Keratinocyte (primary cell): ENCODE results near the gene SCRN2. TPM values are rescaled to one million over a fixed set of nuclear protein-coding genes. Genes with fewer than 3 reads are reported as not detected.

Experiments
- DNase-seq: peaks from one replicate; pipeline ENCODE4 v3.0.0-alpha.2; 2011; ENCODE audit warnings: low read depth, missing footprints, low spot score
- FAIRE-seq: peaks from 2 replicates; lab custom pipeline; 2011; peaks lifted over from hg19 to GRCh38; lab: Jason Lieb, UNC
- H2AFZ ChIP-seq: 2 replicates; pipeline ENCODE4 v1.6.0; 2012; ENCODE audit warnings: low read length, control low read depth, inconsistent platforms; ENCODE audit not compliant: control insufficient read depth
- H3K27ac ChIP-seq: 2 replicates; pipeline ENCODE4 v1.5.1; 2011; ENCODE audit warnings: low read length; ENCODE audit not compliant: control insufficient read depth, insufficient read depth
- H3K27me3 ChIP-seq: 3 replicates; pipeline ENCODE4 v1.6.0; 2011; ENCODE audit warnings: low read length; ENCODE audit not compliant: control insufficient read depth, insufficient read depth; ENCODE audit errors: extremely low read depth
- H3K36me3 ChIP-seq, 2 experiments: 2 replicates in 1 of 2; 3 replicates in 1 of 2; pipeline ENCODE4 v1.5.1; 2011; ENCODE audit warnings: low read length in 2 of 2, mild to moderate bottlenecking in 1 of 2; ENCODE audit not compliant: control insufficient read depth in 2 of 2, insufficient read depth in 2 of 2; ENCODE audit errors: extremely low read depth in 1 of 2
- H3K4me1 ChIP-seq: 3 replicates; pipeline ENCODE4 v1.5.1; 2011; ENCODE audit warnings: low read length; ENCODE audit not compliant: control insufficient read depth, insufficient read depth; ENCODE audit errors: extremely low read depth
- H3K4me2 ChIP-seq: 3 replicates; pipeline ENCODE4 v1.6.0; 2011; ENCODE audit warnings: low read depth, low read length; ENCODE audit not compliant: control insufficient read depth, insufficient read depth; ENCODE audit errors: extremely low read depth
- H3K4me3 ChIP-seq, 3 experiments: fragments of 200-600 bp in 1 of 3; sonication (generic) in 1 of 3; 2 replicates in 2 of 3; 3 replicates in 1 of 3; pipeline ENCODE4 v1.5.1; 2011 to 2016; ENCODE audit warnings: low read length in 3 of 3, mild to moderate bottlenecking in 3 of 3, control low read depth in 2 of 3, inconsistent platforms in 1 of 3, low read depth in 1 of 3, mixed read lengths in 1 of 3, mixed run types in 1 of 3, moderate library complexity in 1 of 3; ENCODE audit not compliant: control insufficient read depth in 2 of 3, insufficient read depth in 2 of 3; ENCODE audit errors: extremely low read depth in 1 of 3
- H3K79me2 ChIP-seq: 2 replicates; pipeline ENCODE4 v1.6.0; 2012; ENCODE audit warnings: low read length; ENCODE audit not compliant: control insufficient read depth, insufficient read depth
- H3K9ac ChIP-seq: 3 replicates; pipeline ENCODE4 v1.6.0; 2011; ENCODE audit warnings: low read length; ENCODE audit not compliant: control insufficient read depth, insufficient read depth; ENCODE audit errors: extremely low read depth
- H3K9me1 ChIP-seq: 3 replicates; pipeline ENCODE4 v1.6.0; 2011; ENCODE audit warnings: low read length; ENCODE audit not compliant: control insufficient read depth, insufficient read depth; ENCODE audit errors: extremely low read depth
- H3K9me3 ChIP-seq: 2 replicates; pipeline ENCODE4 v1.5.1; 2012; ENCODE audit warnings: low read depth, low read length; ENCODE audit not compliant: control insufficient read depth
- H4K20me1 ChIP-seq: 3 replicates; pipeline ENCODE4 v1.6.0; 2011; ENCODE audit warnings: low read length; ENCODE audit not compliant: control insufficient read depth, insufficient read depth; ENCODE audit errors: extremely low read depth
- EZH2 ChIP-seq: IDR thresholded peaks from one replicate; pipeline ENCODE4 v1.6.1; 2012; ENCODE audit warnings: inconsistent platforms, mild to moderate bottlenecking, low read length, moderate library complexity
- dilution Hi-C: fragments of 300-500 bp; cut with MboI; formaldehyde crosslinking; loops from one replicate; pipeline ENCODE4 v1.7.0; 2020; ENCODE audit warnings: low sequenced_read_pairs; ENCODE audit not compliant: extremely low pct_ligation_motif_present
- polyA plus RNA-seq, 5 experiments: library from polyadenylated mRNA; depleted of rRNA in 3 of 5; stranded (reverse) in 3 of 5; stranded (forward) in 1 of 5; unstranded in 1 of 5; fragments of >200 nt; gene quantifications; 1 replicate in 1 of 5; 2 replicates in 3 of 5; 3 replicates in 1 of 5; pipeline versions ENCODE4 v1.2.1 to v1.2.3, GENCODE V29; 2011 to 2012; ENCODE audit warnings: missing spikeins in 2 of 5, low read depth in 1 of 5, low replicate concordance in 1 of 5
- TF ChIP-seq, protein P1 (sequence below), 3 experiments: IDR thresholded peaks in 1 of 3; conservative IDR thresholded peaks in 1 of 3; optimal IDR thresholded peaks in 1 of 3; 2 replicates in 2 of 3; 3 replicates in 1 of 3; pipeline versions ENCODE3 to v1.5.1; 2011; ENCODE audit warnings: low read length in 3 of 3, mild to moderate bottlenecking in 3 of 3, moderate library complexity in 2 of 3, control low read depth in 1 of 3, inconsistent platforms in 1 of 3; ENCODE audit not compliant: insufficient read depth in 2 of 3; ENCODE audit errors: extremely low read depth in 1 of 3

Gene SCRN2
- polyA plus RNA-seq, 1 donor (not counting 4 experiments of a cell fraction or from before 2014, with no cell fraction given) = 17.1 TPM

DNA sequence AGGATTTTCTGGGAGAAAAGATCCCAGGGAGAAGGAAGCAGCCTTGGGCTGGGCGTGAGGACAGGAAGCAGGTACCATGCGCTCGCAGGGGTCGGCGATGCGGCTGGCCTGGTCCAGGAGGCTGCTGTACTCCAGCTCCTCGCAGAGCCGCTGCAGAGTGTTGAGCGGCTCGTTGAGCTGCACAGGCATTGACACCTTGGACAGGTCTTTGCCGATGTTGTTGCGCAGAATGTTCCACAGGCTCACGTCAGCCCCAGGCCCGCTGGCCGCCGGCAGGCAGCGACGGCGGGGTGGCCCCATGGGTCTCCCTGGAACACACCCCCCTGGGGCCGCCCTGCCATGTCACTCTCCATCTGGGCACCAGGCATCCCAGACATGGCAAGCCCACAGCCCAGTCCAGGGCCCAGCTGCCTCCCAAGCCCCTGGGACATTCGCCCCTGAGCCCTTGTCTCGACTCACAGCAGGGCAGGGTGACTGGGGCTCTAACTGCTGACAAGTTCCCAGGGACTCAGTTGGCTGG, 27.5 kb downstream of the SCRN2 start:
- no peaks in the 10 kb centered on the region for H3K79me2 ChIP-seq
- no peaks in the 10 kb centered on the region for H3K9me3 ChIP-seq
- H3K36me3 ChIP-seq = no peaks in the 10 kb centered on the region
- H3K4me1 ChIP-seq = peaks cover 20% of the 10 kb centered on the region
- H3K27ac ChIP-seq = no peak overlapping the region
- peaks cover 4% of the 10 kb centered on the region for H3K9me1 ChIP-seq
- no peak overlapping the region for H3K4me2 ChIP-seq
- no peak overlapping the region for H2AFZ ChIP-seq
- FAIRE-seq = no peak
- TF ChIP-seq, protein P1, sequence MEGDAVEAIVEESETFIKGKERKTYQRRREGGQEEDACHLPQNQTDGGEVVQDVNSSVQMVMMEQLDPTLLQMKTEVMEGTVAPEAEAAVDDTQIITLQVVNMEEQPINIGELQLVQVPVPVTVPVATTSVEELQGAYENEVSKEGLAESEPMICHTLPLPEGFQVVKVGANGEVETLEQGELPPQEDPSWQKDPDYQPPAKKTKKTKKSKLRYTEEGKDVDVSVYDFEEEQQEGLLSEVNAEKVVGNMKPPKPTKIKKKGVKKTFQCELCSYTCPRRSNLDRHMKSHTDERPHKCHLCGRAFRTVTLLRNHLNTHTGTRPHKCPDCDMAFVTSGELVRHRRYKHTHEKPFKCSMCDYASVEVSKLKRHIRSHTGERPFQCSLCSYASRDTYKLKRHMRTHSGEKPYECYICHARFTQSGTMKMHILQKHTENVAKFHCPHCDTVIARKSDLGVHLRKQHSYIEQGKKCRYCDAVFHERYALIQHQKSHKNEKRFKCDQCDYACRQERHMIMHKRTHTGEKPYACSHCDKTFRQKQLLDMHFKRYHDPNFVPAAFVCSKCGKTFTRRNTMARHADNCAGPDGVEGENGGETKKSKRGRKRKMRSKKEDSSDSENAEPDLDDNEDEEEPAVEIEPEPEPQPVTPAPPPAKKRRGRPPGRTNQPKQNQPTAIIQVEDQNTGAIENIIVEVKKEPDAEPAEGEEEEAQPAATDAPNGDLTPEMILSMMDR (optimal IDR thresholded peaks at IDR 0.05 in 1 of 3, IDR thresholded peaks at IDR 0.05 in 1 of 3, conservative IDR thresholded peaks at IDR 0.05 in 1 of 3; ENCODE audit: extremely low read depth in 1 of 3, insufficient read depth in 2 of 3, low read length in 3 of 3) = no peak
- TF ChIP-seq EZH2 = no peak
- H3K27me3 ChIP-seq = no peaks in the 10 kb centered on the region
- DNase-seq = no peak
- no peak overlapping the region for H3K9ac ChIP-seq
- dilution Hi-C loops = no loop called here
- no peaks in the 10 kb centered on the region for H4K20me1 ChIP-seq
- no peak overlapping the region for H3K4me3 ChIP-seq

DNA sequence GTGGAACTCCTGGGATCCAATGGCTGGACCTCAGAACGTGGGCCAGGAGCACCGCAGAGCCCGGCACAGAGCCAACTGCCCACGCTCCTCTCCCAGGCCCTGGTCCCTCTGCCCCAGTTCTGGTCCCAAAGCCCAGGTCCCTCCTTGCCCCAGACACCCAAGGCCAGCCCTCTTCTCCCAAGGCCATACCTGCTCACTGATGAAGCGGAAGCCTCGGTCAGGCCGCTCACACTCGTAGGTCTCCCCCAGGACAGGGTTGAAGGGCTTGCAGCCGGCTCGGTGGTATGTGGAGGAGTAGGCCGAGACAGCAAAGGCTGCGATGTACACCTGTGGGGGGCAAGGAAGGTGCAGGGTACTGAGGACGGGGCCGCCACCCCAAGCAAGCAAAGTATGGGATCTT, 28.0 kb downstream of the SCRN2 start:
- H3K9me1 ChIP-seq = peaks cover 4% of the 10 kb centered on the region
- dilution Hi-C loops = no loop called here
- H3K79me2 ChIP-seq = no peaks in the 10 kb centered on the region
- H3K9me3 ChIP-seq = no peaks in the 10 kb centered on the region
- no peak overlapping the region for H3K4me2 ChIP-seq
- H3K27me3 ChIP-seq = no peaks in the 10 kb centered on the region
- peaks cover 20% of the 10 kb centered on the region for H3K4me1 ChIP-seq
- DNase-seq = no peak
- no peaks in the 10 kb centered on the region for H4K20me1 ChIP-seq
- H3K36me3 ChIP-seq = no peaks in the 10 kb centered on the region
- no peak for FAIRE-seq
- no peak overlapping the region for H3K27ac ChIP-seq
- H2AFZ ChIP-seq = no peak overlapping the region
- TF ChIP-seq, protein P1 (optimal IDR thresholded peaks at IDR 0.05 in 1 of 3, IDR thresholded peaks at IDR 0.05 in 1 of 3, conservative IDR thresholded peaks at IDR 0.05 in 1 of 3; ENCODE audit: extremely low read depth in 1 of 3, insufficient read depth in 2 of 3, low read length in 3 of 3) = no peak
- TF ChIP-seq EZH2 = no peak
- H3K9ac ChIP-seq = no peak overlapping the region
- H3K4me3 ChIP-seq = no peak overlapping the region
